BJ (cell line): ENCODE measurements around the gene RAB38. TPM values are rescaled to one million over a fixed set of nuclear protein-coding genes. Genes with fewer than 3 reads are reported as not detected.

Experiments used
- CTCF ChIA-PET: fragments of 350-600 bp; formaldehyde crosslinking; extraction: SDS; loops from one replicate; lab custom pipeline; 2021; ENCODE audit warnings: antibody characterized with exemption, inconsistent platforms; lab: Yijun Ruan, JAX
- POLR2A ChIA-PET: fragments of 300-600 bp; sonication (Branson Sonifier 250); formaldehyde crosslinking; extraction: SDS; loops from one replicate; lab custom pipeline; 2021; ENCODE audit warnings: antibody characterized with exemption; lab: Charles Lee
- DNase-seq: peaks from one replicate; pipeline ENCODE4 v3.0.0-alpha.2; 2011; ENCODE audit warnings: low read depth
- H3K27me3 ChIP-seq: 2 replicates; pipeline ENCODE4 v1.6.0; 2011; ENCODE audit warnings: low read length; ENCODE audit not compliant: control insufficient read depth, insufficient read depth
- H3K36me3 ChIP-seq: 2 replicates; pipeline ENCODE4 v1.5.1; 2011; ENCODE audit warnings: low read length; ENCODE audit not compliant: control insufficient read depth, insufficient read depth
- H3K4me3 ChIP-seq: 2 replicates; pipeline ENCODE4 v1.5.1; 2011; ENCODE audit warnings: low read depth, mild to moderate bottlenecking, control low read depth, low read length
- CTCF ChIP-seq: IDR thresholded peaks from 2 replicates; pipeline ENCODE4 v1.5.1; 2011; ENCODE audit warnings: low read depth, mild to moderate bottlenecking, control low read depth, inconsistent platforms, low read length, moderate library complexity; ENCODE audit not compliant: insufficient read depth
- polyA plus RNA-seq: library from polyadenylated mRNA; depleted of rRNA; stranded (reverse); fragments of >200 nt; gene quantifications from 2 replicates; pipeline ENCODE4 v1.2.3, GENCODE V29; 2011

RAB38 gene
- polyA plus RNA-seq, 1 experiment: 4.9 TPM

- Histone ChIP-seq H3K36me3 (no peaks in the 10 kb centered on the region), H3K4me3 (no peak overlapping the region), H3K27me3 (0 out of 2 replicates have a peak, but pooled peaks cover 2% of the 10 kb centered on the region)
- no peak for DNase-seq
- ChIA-PET CTCF (interaction anchor here (1.2 kb wide), 1 partner anchor 379 kb away, joined by 3 read pairs; no protein-coding TSS in a partner anchor), POLR2A (no interaction called here)
- no peak for TF ChIP-seq CTCF
Observed at GRCh38 chr11:88173956-88174355, 1.3 kb downstream of the RAB38 start.

DNA sequence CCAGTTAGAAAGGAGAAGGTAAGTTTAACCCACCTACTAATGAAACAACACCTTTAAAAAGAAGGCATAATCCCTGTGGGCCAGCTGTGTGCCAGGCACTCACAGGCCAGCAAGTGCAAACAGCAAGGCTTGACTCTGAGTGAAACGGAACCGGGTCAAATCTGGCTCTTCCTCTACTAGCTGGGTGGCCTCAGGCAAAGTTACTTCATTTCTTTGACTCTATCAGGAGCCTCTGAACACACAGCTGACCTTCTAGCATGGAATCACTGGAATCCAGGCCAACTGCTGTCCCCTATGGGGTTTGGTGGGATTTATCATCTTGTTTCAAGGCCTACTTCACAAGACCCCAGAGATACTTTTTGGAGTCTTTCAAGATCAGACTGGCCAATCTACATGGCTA is 3.3 kb downstream of the RAB38 start:
- ChIA-PET CTCF (no interaction called here), POLR2A (no interaction called here)
- no peak for DNase-seq
- Histone ChIP-seq H3K27me3 (no peaks in the 10 kb centered on the region), H3K36me3 (no peaks in the 10 kb centered on the region), H3K4me3 (no peak overlapping the region)
- no peak for TF ChIP-seq CTCF

GRCh38 chr11:88170673-88171072 is 4.6 kb downstream of the RAB38 start:
- DNase-seq: no peak

DNA sequence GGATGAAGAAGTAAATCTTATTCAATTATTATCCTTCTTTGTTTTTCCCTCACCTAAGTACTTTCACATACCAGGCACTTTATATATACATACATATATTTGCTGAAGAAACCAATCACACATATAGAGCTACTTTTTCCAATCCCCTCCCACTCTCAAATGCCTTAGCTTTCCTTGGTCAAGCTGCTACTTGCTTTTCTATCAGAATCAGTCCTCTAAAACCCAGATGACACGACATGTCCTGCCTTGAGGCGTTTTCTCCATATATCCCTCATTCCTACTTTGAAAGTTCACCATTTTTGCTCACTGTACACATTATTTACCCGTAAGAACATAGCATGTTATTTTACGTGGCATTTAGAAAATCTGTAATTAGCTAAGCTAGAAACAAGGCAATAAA is 5.4 kb downstream of the RAB38 start:
- no peak for DNase-seq
- CTCF ChIA-PET: interaction anchor here (0.6 to 1.4 kb wide), 3 partner anchors 11 to 265 kb away, joined by 3 read pairs; no protein-coding TSS in a partner anchor
- no peaks in the 10 kb centered on the region for H3K27me3 ChIP-seq
- H3K36me3 ChIP-seq: no peaks in the 10 kb centered on the region
- POLR2A ChIA-PET: no interaction called here
- TF ChIP-seq CTCF: no peak
- no peak overlapping the region for H3K4me3 ChIP-seq

More at GRCh38 chr11:88170673-88171072, 4.6 kb downstream of the RAB38 start:
- POLR2A ChIA-PET: no interaction called here
- no peak overlapping the region for H3K4me3 ChIP-seq
- H3K27me3 ChIP-seq: no peaks in the 10 kb centered on the region
- CTCF ChIA-PET: interaction anchor here (1.4 kb wide), 1 partner anchor 61 kb away, joined by 3 read pairs; no protein-coding TSS in a partner anchor
- no peak for TF ChIP-seq CTCF
- H3K36me3 ChIP-seq: no peaks in the 10 kb centered on the region

DNA sequence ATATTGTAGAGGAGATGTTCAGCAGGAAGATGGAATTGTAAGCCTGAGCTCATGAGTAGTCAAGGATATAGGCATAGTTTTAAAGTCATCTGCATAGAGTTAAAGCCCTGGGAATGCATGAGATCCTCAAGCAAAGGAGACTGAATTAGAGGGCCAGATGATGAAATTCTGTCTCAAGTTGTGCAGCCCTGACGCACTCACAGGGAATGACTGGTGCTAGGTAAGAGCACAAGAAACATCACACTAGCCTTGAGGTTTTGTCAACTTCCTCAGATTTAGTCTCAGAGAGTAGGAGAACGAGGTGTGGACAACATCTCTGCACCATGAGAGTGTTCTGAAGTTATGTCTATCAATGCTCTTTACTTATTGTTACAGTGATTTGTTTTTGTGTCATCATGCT is 5.8 kb downstream of the RAB38 start:
- TF ChIP-seq CTCF: no peak
- DNase-seq: no peak
- Histone ChIP-seq H3K27me3 (no peaks in the 10 kb centered on the region), H3K36me3 (no peaks in the 10 kb centered on the region), H3K4me3 (no peak overlapping the region)
- ChIA-PET POLR2A (no interaction called here), CTCF (interaction anchor here (0.6 kb wide), 2 partner anchors 12 to 265 kb away, joined by 3 read pairs; no protein-coding TSS in a partner anchor)
